Neural crest cell (in vitro differentiated cells): ENCODE measurements around the gene ASTN2. TPM values are rescaled to one million over a fixed set of nuclear protein-coding genes. Genes with fewer than 3 reads are reported as not detected.

ENCODE experiments used
- DNase-seq: peaks from one replicate; pipeline ENCODE4 v3.0.0; 2021; ENCODE audit warnings: low read depth, mixed read lengths, low spot score
- H3K27ac Mint-ChIP-seq: one replicate; pipeline ENCODE4 v1.8.0; 2021; ENCODE audit warnings: mild to moderate bottlenecking, mixed read lengths; ENCODE audit not compliant: unreplicated experiment
- H3K27me3 Mint-ChIP-seq: 2 replicates; pipeline ENCODE4 v1.8.0; 2021; ENCODE audit warnings: low read depth, mild to moderate bottlenecking, mixed read lengths
- H3K36me3 Mint-ChIP-seq: 2 replicates; pipeline ENCODE4 v1.8.0; 2021; ENCODE audit warnings: low read depth, mild to moderate bottlenecking, mixed read lengths
- H3K4me1 Mint-ChIP-seq: 2 replicates; pipeline ENCODE4 v1.8.0; 2021; ENCODE audit warnings: mixed read lengths
- H3K4me3 Mint-ChIP-seq: one replicate; pipeline ENCODE4 v1.8.0; 2021; ENCODE audit warnings: mild to moderate bottlenecking, mixed read lengths
- H3K9me3 Mint-ChIP-seq: 2 replicates; pipeline ENCODE4 v1.8.0; 2021; ENCODE audit warnings: mixed read lengths
- CTCF ChIP-seq: fragments of 200-600 bp; sonication (generic); conservative IDR thresholded peaks from 2 replicates; pipeline ENCODE4 v1.5.0; 2021; ENCODE audit warnings: antibody characterized with exemption, mild to moderate bottlenecking
- total RNA-seq: library from RNA; stranded (reverse); gene quantifications from 2 replicates; pipeline ENCODE4 v1.2.1, GENCODE V29; 2021

The ASTN2 gene
- total RNA-seq, 1 donor from 2014 or later: 7.3 TPM

GRCh38 chr9:117081641-117082317, 333.1 kb downstream of the ASTN2 start:
- Mint-ChIP-seq H3K4me1 (peaks cover 10% of the 10 kb centered on the region), H3K27me3 (peaks cover 40% of the 10 kb centered on the region), H3K4me3 (no peak overlapping the region), H3K36me3 (no peaks in the 10 kb centered on the region), H3K27ac (no peak overlapping the region), H3K9me3 (no peaks in the 10 kb centered on the region)
- DNase-seq: no peak
- TF ChIP-seq CTCF: no peak

- TF ChIP-seq CTCF: no peak
- H3K27ac Mint-ChIP-seq: no peak overlapping the region
- H3K4me1 Mint-ChIP-seq: peaks cover 10% of the 10 kb centered on the region
- no peak for DNase-seq
- H3K4me3 Mint-ChIP-seq: no peak overlapping the region
- H3K27me3 Mint-ChIP-seq: peaks cover 44% of the 10 kb centered on the region
- no peaks in the 10 kb centered on the region for H3K36me3 Mint-ChIP-seq
- H3K9me3 Mint-ChIP-seq: no peaks in the 10 kb centered on the region
Measured at GRCh38 chr9:117080765-117081390, 334.0 kb downstream of the ASTN2 start.

GRCh38 chr9:117076571-117077290, 338.1 kb downstream of the ASTN2 start:
- Mint-ChIP-seq H3K36me3 (no peaks in the 10 kb centered on the region), H3K4me3 (no peak overlapping the region), H3K9me3 (no peaks in the 10 kb centered on the region), H3K27ac (no peak overlapping the region), H3K4me1 (peaks cover 7% of the 10 kb centered on the region), H3K27me3 (peaks cover 34% of the 10 kb centered on the region)
- DNase-seq: no peak
- TF ChIP-seq CTCF: no peak

GRCh38 chr9:117075636-117076035, 339.2 kb downstream of the ASTN2 start:
- Mint-ChIP-seq H3K27me3 (peaks cover 30% of the 10 kb centered on the region), H3K27ac (no peak overlapping the region), H3K9me3 (no peaks in the 10 kb centered on the region), H3K4me1 (peaks cover 8% of the 10 kb centered on the region), H3K36me3 (no peaks in the 10 kb centered on the region), H3K4me3 (no peak overlapping the region)
- no peak for TF ChIP-seq CTCF
- DNase-seq: no peak

- TF ChIP-seq CTCF: no peak
- peaks cover 28% of the 10 kb centered on the region for H3K27me3 Mint-ChIP-seq
- no peaks in the 10 kb centered on the region for H3K36me3 Mint-ChIP-seq
- no peaks in the 10 kb centered on the region for H3K9me3 Mint-ChIP-seq
- no peak overlapping the region for H3K4me3 Mint-ChIP-seq
- no peak overlapping the region for H3K27ac Mint-ChIP-seq
- no peak for DNase-seq
- peaks cover 8% of the 10 kb centered on the region for H3K4me1 Mint-ChIP-seq
Measured at GRCh38 chr9:117074784-117075520, 339.9 kb downstream of the ASTN2 start.
